CD4-positive, alpha-beta T cell (primary cell): ENCODE data around the gene NNT. TPM values are rescaled to one million over a fixed set of nuclear protein-coding genes. Genes with fewer than 3 reads are reported as not detected.

ENCODE experiments used
- ATAC-seq: fragments of 200-7000 bp; cut with Tn5 transposase; one replicate; pipeline ENCODE4 v1.10.0; 2022; ENCODE audit warnings: mild to moderate bottlenecking; ENCODE audit not compliant: poor library complexity
- CTCF ChIA-PET: fragments of 350-600 bp; sonication (Branson Sonifier 250); formaldehyde crosslinking; loops from one replicate; lab custom pipeline; 2021; ENCODE audit warnings: antibody characterized with exemption, inconsistent platforms; lab: Charles Lee
- POLR2A ChIA-PET: fragments of 350-600 bp; sonication (Branson Sonifier 250); formaldehyde crosslinking; loops from one replicate; lab custom pipeline; 2021; ENCODE audit warnings: antibody characterized with exemption, inconsistent platforms; lab: Charles Lee
- DNase-seq, 14 experiments: peaks; one replicate each; pipeline ENCODE4 v3.0.0-alpha.2; 2013 to 2020; ENCODE audit warnings: mixed read lengths in 2 of 14
- H3K27ac ChIP-seq, 2 donors: one replicate each; pipeline versions ENCODE4 v1.5.1 to v1.7.0; 2013; ENCODE audit warnings: low read length in 2 of 2, low read depth in 1 of 2, mild to moderate bottlenecking in 1 of 2
- H3K27me3 ChIP-seq, 2 experiments: 1 replicate in 1 of 2; 2 replicates in 1 of 2; pipeline versions ENCODE4 v1.6.1 to v1.7.0; 2013; ENCODE audit warnings: low read length in 2 of 2, control low read depth in 1 of 2, mild to moderate bottlenecking in 1 of 2, moderate library complexity in 1 of 2; ENCODE audit not compliant: insufficient read depth in 2 of 2, control insufficient read depth in 1 of 2
- H3K36me3 ChIP-seq: one replicate; pipeline ENCODE4 v1.6.1; 2013; ENCODE audit warnings: low read length, control low read depth; ENCODE audit not compliant: insufficient read depth
- H3K4me1 ChIP-seq: one replicate; pipeline ENCODE4 v1.6.1; 2013; ENCODE audit warnings: low read length, control low read depth; ENCODE audit not compliant: insufficient read depth
- H3K4me3 ChIP-seq: one replicate; pipeline ENCODE4 v1.5.1; 2013; ENCODE audit warnings: mild to moderate bottlenecking, low read length, moderate library complexity
- H3K9me3 ChIP-seq, 2 experiments: 1 replicate in 1 of 2; 2 replicates in 1 of 2; pipeline versions ENCODE4 v1.6.1 to v1.7.0; 2013; ENCODE audit warnings: low read length in 2 of 2, mild to moderate bottlenecking in 2 of 2, control low read depth in 1 of 2, moderate library complexity in 1 of 2; ENCODE audit not compliant: control insufficient read depth in 1 of 2, insufficient read depth in 1 of 2
- H3K27ac Mint-ChIP-seq: one replicate; pipeline ENCODE4 v1.8.0; 2020; ENCODE audit warnings: mixed read lengths
- H3K27me3 Mint-ChIP-seq: one replicate; pipeline ENCODE4 v1.8.0; 2021; ENCODE audit warnings: mixed read lengths
- H3K36me3 Mint-ChIP-seq: one replicate; pipeline ENCODE4 v1.8.0; 2021; ENCODE audit warnings: low read depth, mixed read lengths
- H3K4me1 Mint-ChIP-seq: one replicate; pipeline ENCODE4 v1.8.0; 2021; ENCODE audit warnings: low read depth, mixed read lengths
- H3K4me3 Mint-ChIP-seq: one replicate; pipeline ENCODE4 v1.8.0; 2020; ENCODE audit warnings: mild to moderate bottlenecking, mixed read lengths
- H3K9me3 Mint-ChIP-seq: one replicate; pipeline ENCODE4 v1.8.0; 2020; ENCODE audit warnings: mixed read lengths
- CTCF ChIP-seq: fragments of 200-600 bp; IDR thresholded peaks from one replicate; pipeline ENCODE4 v1.8.0; 2022; ENCODE audit warnings: antibody characterized with exemption, mild to moderate bottlenecking
- intact Hi-C, 2 experiments: fragments of 100-400 bp; cut with DNase I in 1 of 2; cut with micrococcal nuclease in 1 of 2; formaldehyde crosslinking; loops; one replicate each; pipeline versions ENCODE4 v1.15.1 to v1.9.0; 2023 to 2025; cut with DNase I, micrococcal nuclease
- total RNA-seq, 174 experiments: library from RNA in 2 of 174; stranded (reverse) in 2 of 174; gene quantifications; one replicate each; pipeline ENCODE4 v1.2.3 and lab custom pipeline; 2021 to 2026

NNT gene
- total RNA-seq, 2 experiments from 2014 or later = 22.3 to 23.5 TPM

- no peak for ATAC-seq
- no peaks in the 10 kb centered on the region for H3K4me1 ChIP-seq
- POLR2A ChIA-PET = no interaction called here
- H3K9me3 Mint-ChIP-seq = no peaks in the 10 kb centered on the region
- no peak overlapping the region for H3K27ac Mint-ChIP-seq
- H3K4me3 Mint-ChIP-seq = no peak overlapping the region
- H3K27ac ChIP-seq = no peak overlapping the region
- H3K4me1 Mint-ChIP-seq = peaks cover 28% of the 10 kb centered on the region
- CTCF ChIA-PET = interaction anchor here (1.0 to 1.4 kb wide), 2 partner anchors 11 to 13 kb away, joined by 3 read pairs; no protein-coding TSS in a partner anchor
- H3K36me3 ChIP-seq = peaks cover 41% of the 10 kb centered on the region
- no peaks in the 10 kb centered on the region for H3K27me3 Mint-ChIP-seq
- H3K27me3 ChIP-seq = no peaks in the 10 kb centered on the region
- intact Hi-C loops = loop anchor here (10.0 kb wide), 1 partner anchor 1137 kb away; no protein-coding TSS in a partner anchor
- H3K4me3 ChIP-seq = no peak overlapping the region
- DNase-seq = no peak
- peaks cover 80% of the 10 kb centered on the region for H3K36me3 Mint-ChIP-seq
- TF ChIP-seq CTCF = no peak
- H3K9me3 ChIP-seq = no peaks in the 10 kb centered on the region
These were observed 34.4 kb downstream of the NNT start for GRCh38 chr5:43637416-43637815.

DNA sequence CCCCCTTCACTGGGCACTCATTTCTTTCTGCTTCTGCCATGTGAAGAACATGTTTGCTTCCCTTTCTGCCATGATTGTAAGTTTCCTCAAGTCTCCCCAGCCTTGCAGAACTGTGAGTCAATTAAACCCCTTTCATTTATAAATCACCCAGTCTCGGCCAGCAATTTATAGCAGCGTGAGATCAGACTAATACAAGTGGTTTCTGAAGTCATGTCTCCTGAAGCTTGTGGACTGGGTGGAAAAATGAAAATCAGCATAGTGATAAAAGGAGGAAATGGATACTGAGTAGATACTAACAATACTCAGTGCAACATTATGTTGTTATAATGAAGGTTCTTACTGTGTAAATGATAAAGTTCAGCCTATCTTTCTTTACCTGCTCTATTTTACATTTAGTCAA, 35.1 kb downstream of the NNT start:
- no peaks in the 10 kb centered on the region for H3K27me3 Mint-ChIP-seq
- no peaks in the 10 kb centered on the region for H3K9me3 Mint-ChIP-seq
- H3K36me3 Mint-ChIP-seq = peaks cover 78% of the 10 kb centered on the region
- peaks cover 28% of the 10 kb centered on the region for H3K4me1 Mint-ChIP-seq
- DNase-seq = no peak
- Histone ChIP-seq H3K36me3 (peaks cover 39% of the 10 kb centered on the region), H3K27me3 (no peaks in the 10 kb centered on the region), H3K9me3 (no peaks in the 10 kb centered on the region), H3K4me3 (no peak overlapping the region), H3K27ac (no peak overlapping the region), H3K4me1 (no peaks in the 10 kb centered on the region)
- ChIA-PET CTCF (interaction anchor here (1.1 to 1.4 kb wide), 2 partner anchors 9 to 12 kb away, joined by 3 read pairs; no protein-coding TSS in a partner anchor), POLR2A (no interaction called here)
- no peak for TF ChIP-seq CTCF
- no peak for ATAC-seq
- H3K27ac Mint-ChIP-seq = no peak overlapping the region
- H3K4me3 Mint-ChIP-seq = no peak overlapping the region
- intact Hi-C loops = loop anchor here (10.0 kb wide), 1 partner anchor 1137 kb away; no protein-coding TSS in a partner anchor

- H3K4me1 Mint-ChIP-seq = peaks cover 28% of the 10 kb centered on the region
- Histone ChIP-seq H3K4me1 (no peaks in the 10 kb centered on the region), H3K4me3 (no peak overlapping the region), H3K36me3 (peaks cover 36% of the 10 kb centered on the region), H3K9me3 (no peaks in the 10 kb centered on the region), H3K27me3 (no peaks in the 10 kb centered on the region), H3K27ac (no peak overlapping the region)
- no peaks in the 10 kb centered on the region for H3K9me3 Mint-ChIP-seq
- H3K27ac Mint-ChIP-seq = no peak overlapping the region
- no peaks in the 10 kb centered on the region for H3K27me3 Mint-ChIP-seq
- no peak for ATAC-seq
- intact Hi-C loops = loop anchor here (10.0 kb wide), 1 partner anchor 1136 kb away; no protein-coding TSS in a partner anchor
- ChIA-PET CTCF (interaction anchor here (1.1 to 1.4 kb wide), 2 partner anchors 10 to 12 kb away, joined by 3 read pairs; no protein-coding TSS in a partner anchor), POLR2A (no interaction called here)
- TF ChIP-seq CTCF = no peak
- H3K4me3 Mint-ChIP-seq = no peak overlapping the region
- DNase-seq = no peak
- peaks cover 78% of the 10 kb centered on the region for H3K36me3 Mint-ChIP-seq
These were observed 35.6 kb downstream of the NNT start for GRCh38 chr5:43638546-43638945.
